Measurements from ENCODE around the gene AMY1A.
"Not testable (repeated sequence)": the region's sequence is repeated elsewhere in the genome, so short reads cannot be mapped to it uniquely, and the experiment has no call there.

DNA sequence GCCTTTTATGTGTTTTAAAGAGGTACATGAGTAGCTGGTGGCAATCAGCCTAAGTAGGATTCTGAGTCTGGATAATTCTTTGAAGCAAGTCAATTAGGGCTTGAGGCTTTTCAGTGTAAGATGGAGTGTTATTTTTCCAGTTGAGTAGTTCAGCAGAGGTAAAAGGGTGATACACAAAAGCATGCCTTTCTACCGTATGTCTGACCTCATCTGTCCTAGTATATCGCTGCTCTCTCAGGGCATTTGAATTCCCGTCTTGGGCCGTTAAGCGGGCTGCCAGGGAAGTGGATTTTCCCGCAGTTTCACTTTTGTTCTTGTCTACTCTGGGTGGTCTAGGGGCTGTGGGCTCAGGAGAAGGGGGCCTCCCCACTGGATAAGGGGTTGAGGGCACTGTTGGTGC lies 1.4 kb upstream of the AMY1A start:
- TF ChIP-seq POLR2AphosphoS5 (IDR thresholded peaks at IDR 0.05) = not testable (repeated sequence)
- TF ChIP-seq, protein P1, sequence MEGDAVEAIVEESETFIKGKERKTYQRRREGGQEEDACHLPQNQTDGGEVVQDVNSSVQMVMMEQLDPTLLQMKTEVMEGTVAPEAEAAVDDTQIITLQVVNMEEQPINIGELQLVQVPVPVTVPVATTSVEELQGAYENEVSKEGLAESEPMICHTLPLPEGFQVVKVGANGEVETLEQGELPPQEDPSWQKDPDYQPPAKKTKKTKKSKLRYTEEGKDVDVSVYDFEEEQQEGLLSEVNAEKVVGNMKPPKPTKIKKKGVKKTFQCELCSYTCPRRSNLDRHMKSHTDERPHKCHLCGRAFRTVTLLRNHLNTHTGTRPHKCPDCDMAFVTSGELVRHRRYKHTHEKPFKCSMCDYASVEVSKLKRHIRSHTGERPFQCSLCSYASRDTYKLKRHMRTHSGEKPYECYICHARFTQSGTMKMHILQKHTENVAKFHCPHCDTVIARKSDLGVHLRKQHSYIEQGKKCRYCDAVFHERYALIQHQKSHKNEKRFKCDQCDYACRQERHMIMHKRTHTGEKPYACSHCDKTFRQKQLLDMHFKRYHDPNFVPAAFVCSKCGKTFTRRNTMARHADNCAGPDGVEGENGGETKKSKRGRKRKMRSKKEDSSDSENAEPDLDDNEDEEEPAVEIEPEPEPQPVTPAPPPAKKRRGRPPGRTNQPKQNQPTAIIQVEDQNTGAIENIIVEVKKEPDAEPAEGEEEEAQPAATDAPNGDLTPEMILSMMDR (IDR thresholded peaks at IDR 0.05) = not testable (repeated sequence)

Data from prostate gland (tissue), 2 donors.